Left lung (tissue), 10 donors: ENCODE data around the gene CTDSP2. TPM values are rescaled to one million over a fixed set of nuclear protein-coding genes. Genes with fewer than 3 reads are reported as not detected.

ENCODE experiments used
- ATAC-seq: fragments of 200-7000 bp; cut with Tn5 transposase; one replicate; pipeline ENCODE4 v1.9.1; 2020; ENCODE audit warnings: moderate library complexity
- DNase-seq, 4 donors: peaks; one replicate each; pipeline ENCODE4 v3.0.0-alpha.2; 2013 to 2020
- H3K27ac ChIP-seq, 2 donors: fragments of 200-600 bp; sonication (generic) in 1 of 2; one replicate each; pipeline versions ENCODE4 v1.5.0 to v1.8.0; 2020 to 2021
- H3K27me3 ChIP-seq, 2 donors: fragments of 200-600 bp; sonication (generic) in 1 of 2; one replicate each; pipeline versions ENCODE4 v1.5.0 to v1.8.0; 2020 to 2021
- H3K36me3 ChIP-seq, 2 donors: fragments of 200-600 bp; sonication (generic) in 1 of 2; one replicate each; pipeline versions ENCODE4 v1.5.0 to v1.8.0; 2020 to 2021
- H3K4me1 ChIP-seq, 2 donors: fragments of 200-600 bp; one replicate each; pipeline ENCODE4 v1.8.0; 2021
- H3K4me3 ChIP-seq, 2 donors: fragments of 200-600 bp; sonication (generic) in 1 of 2; one replicate each; pipeline versions ENCODE4 v1.5.0 to v1.8.0; 2020 to 2021; ENCODE audit warnings: mild to moderate bottlenecking in 1 of 2
- H3K9me3 ChIP-seq, 2 donors: fragments of 200-600 bp; sonication (generic) in 1 of 2; one replicate each; pipeline versions ENCODE4 v1.5.0 to v1.8.0; 2020 to 2021
- CTCF ChIP-seq, 2 donors: fragments of 200-600 bp; sonication (generic) in 1 of 2; IDR thresholded peaks; one replicate each; pipeline versions ENCODE4 v1.5.0 to v1.8.0; 2021; ENCODE audit warnings: antibody characterized with exemption in 2 of 2
- intact Hi-C, 2 donors: fragments of 100-400 bp; cut with DNase I; formaldehyde crosslinking; loops; one replicate each; pipeline versions ENCODE4 v1.11.2 to v1.14.2; 2022
- polyA plus RNA-seq, 6 donors: library from polyadenylated mRNA; unstranded; fragments of 120-200 nt; gene quantifications; one replicate each; pipeline ENCODE4 v1.2.1, GENCODE V29; 2013; ENCODE audit not compliant: insufficient read length in 6 of 6
- total RNA-seq, 2 donors: library from RNA; stranded (reverse); fragmentation: NEBNext Ultra II Directional; extraction: Animal tissue kit (Norgen Biotek cat#: 25700); gene quantifications; one replicate each; pipeline ENCODE4 v1.2.1, GENCODE V29; 2021
- donor health status: DM: no; HTN: yes; CAD: no.
- donor health status: DM: no; HTN: no; CAD: no.

Gene CTDSP2
- total and polyA plus RNA-seq, 8 donors = 179 to 321 (median 283) TPM

- Histone ChIP-seq H3K27ac (no peak overlapping the region), H3K4me1 (peaks cover 0 to 13% of the 10 kb centered on the region in 2 donors), H3K27me3 (no peaks in the 10 kb centered on the region), H3K36me3 (no peaks in the 10 kb centered on the region), H3K4me3 (no peak overlapping the region), H3K9me3 (no peaks in the 10 kb centered on the region)
- intact Hi-C loops = no loop called here
- DNase-seq (no peak), ATAC-seq (no peak)
- no peak for TF ChIP-seq CTCF (IDR thresholded peaks at IDR 0.05)
Observed at GRCh38 chr12:57872362-57872761, 25.8 kb upstream of the CTDSP2 start.

- no peaks in the 10 kb centered on the region for H3K9me3 ChIP-seq
- peak overlapping the region in 1 of 2 donors; percentile 50 for H3K27ac ChIP-seq
- H3K4me1 ChIP-seq = peaks cover 0 to 25% of the 10 kb centered on the region in 2 donors
- TF ChIP-seq CTCF (IDR thresholded peaks at IDR 0.05) = no peak
- ATAC-seq = no peak
- H3K4me3 ChIP-seq = no peak overlapping the region
- DNase-seq = no peak
- intact Hi-C loops = no loop called here
- H3K27me3 ChIP-seq = no peaks in the 10 kb centered on the region
- H3K36me3 ChIP-seq = no peaks in the 10 kb centered on the region
Observed at GRCh38 chr12:57869927-57870318, 23.4 kb upstream of the CTDSP2 start.

- no peak for TF ChIP-seq CTCF (IDR thresholded peaks at IDR 0.05)
Observed at GRCh38 chr12:57869298-57869926, 22.9 kb upstream of the CTDSP2 start.

GRCh38 chr12:57868851-57869268 lies 22.3 kb upstream of the CTDSP2 start:
- no peaks in the 10 kb centered on the region for H3K36me3 ChIP-seq
- intact Hi-C loops = no loop called here
- H3K4me3 ChIP-seq = no peak overlapping the region
- DNase-seq (peak in 1 of 4 donors; percentile 63), ATAC-seq (no peak)
- no peaks in the 10 kb centered on the region for H3K9me3 ChIP-seq
- peak overlapping the region; percentile 34 to 50 for H3K27ac ChIP-seq
- no peaks in the 10 kb centered on the region for H3K27me3 ChIP-seq
- no peak for TF ChIP-seq CTCF (IDR thresholded peaks at IDR 0.05)
- H3K4me1 ChIP-seq = peaks cover 7 to 26% of the 10 kb centered on the region in 2 donors

More at GRCh38 chr12:57869298-57869926, 22.9 kb upstream of the CTDSP2 start:
- H3K4me3 ChIP-seq = no peak overlapping the region
- DNase-seq = peak in 1 of 4 donors; percentile 53
- H3K27me3 ChIP-seq = no peaks in the 10 kb centered on the region
- intact Hi-C loops = no loop called here
- no peaks in the 10 kb centered on the region for H3K9me3 ChIP-seq
- H3K27ac ChIP-seq = peak overlapping the region; percentile 34 to 50
- ATAC-seq = no peak
- peaks cover 4 to 28% of the 10 kb centered on the region in 2 donors for H3K4me1 ChIP-seq
- no peaks in the 10 kb centered on the region for H3K36me3 ChIP-seq

- no peak for TF ChIP-seq CTCF (IDR thresholded peaks at IDR 0.05)
- Histone ChIP-seq H3K4me1 (peaks cover 7 to 21% of the 10 kb centered on the region in 2 donors), H3K27ac (peak overlapping the region in 1 of 2 donors; percentile 50), H3K27me3 (no peaks in the 10 kb centered on the region), H3K4me3 (no peak overlapping the region), H3K9me3 (no peaks in the 10 kb centered on the region), H3K36me3 (no peaks in the 10 kb centered on the region)
- intact Hi-C loops = no loop called here
- ATAC-seq = no peak
- DNase-seq = no peak
Observed at GRCh38 chr12:57868221-57868620, 21.7 kb upstream of the CTDSP2 start.
